H1 (cell line): ENCODE results near the gene FZD4. TPM values are rescaled to one million over a fixed set of nuclear protein-coding genes. Genes with fewer than 3 reads are reported as not detected.

ENCODE experiments used
- CTCF ChIA-PET: fragments of 300-600 bp; sonication (Branson Sonifier 250); formaldehyde crosslinking; loops from one replicate; lab custom pipeline; 2021; ENCODE audit not compliant: partially characterized antibody; lab: Charles Lee
- POLR2A ChIA-PET: fragments of 300-600 bp; sonication (Branson Sonifier 250); formaldehyde crosslinking; loops from one replicate; lab custom pipeline; 2021; ENCODE audit warnings: inconsistent platforms; ENCODE audit not compliant: partially characterized antibody; lab: Charles Lee
- DNase-seq, 2 experiments: peaks; one replicate each; pipeline versions ENCODE4 v3.0.0 to v3.0.0-alpha.2; 2010 to 2022; ENCODE audit warnings: low spot score in 2 of 2, low read depth in 1 of 2, mixed read lengths in 1 of 2
- FAIRE-seq: peaks from 2 replicates; lab custom pipeline; 2011; peaks lifted over from hg19 to GRCh38; lab: Jason Lieb, UNC
- H2AFZ ChIP-seq: 2 replicates; pipeline ENCODE4 v1.8.1; 2012; ENCODE audit warnings: low read length, inconsistent platforms
- H2AK5ac ChIP-seq: 2 replicates; pipeline ENCODE4 v1.6.1; 2013; ENCODE audit warnings: low read depth, low read length
- H2BK120ac ChIP-seq: replicated peaks from 2 replicates; pipeline ENCODE3; 2013; ENCODE audit warnings: low read depth, low read length, inconsistent platforms
- H2BK12ac ChIP-seq: 2 replicates; pipeline ENCODE4 v1.6.1; 2013; ENCODE audit warnings: low read depth, low read length
- H2BK15ac ChIP-seq: 2 replicates; pipeline ENCODE4 v1.6.1; 2013; ENCODE audit warnings: low read length
- H2BK20ac ChIP-seq: 2 replicates; pipeline ENCODE4 v1.6.1; 2013; ENCODE audit warnings: low read length
- H2BK5ac ChIP-seq: 2 replicates; pipeline ENCODE4 v1.6.1; 2013; ENCODE audit warnings: low read depth, low read length
- H3K14ac ChIP-seq: 2 replicates; pipeline ENCODE4 v1.6.1; 2013; ENCODE audit warnings: inconsistent platforms; ENCODE audit not compliant: insufficient read length
- H3K18ac ChIP-seq: 2 replicates; pipeline ENCODE4 v1.6.1; 2013; ENCODE audit warnings: low read length; ENCODE audit errors: extremely low read depth
- H3K23ac ChIP-seq: 2 replicates; pipeline ENCODE4 v1.6.1; 2013; ENCODE audit warnings: inconsistent platforms; ENCODE audit not compliant: insufficient read length
- H3K23me2 ChIP-seq: 2 replicates; pipeline ENCODE4 v1.6.1; 2013; ENCODE audit warnings: low read depth, low read length
- H3K27ac ChIP-seq: 2 replicates; pipeline ENCODE4 v1.6.1; 2011; ENCODE audit warnings: low read depth, low read length, inconsistent platforms
- H3K27me3 ChIP-seq, 4 experiments: replicated peaks in 1 of 4; 1 replicate in 1 of 4; 2 replicates in 3 of 4; pipeline versions ENCODE4 v1.6.1 to v1.8.1; 2011 to 2013; ENCODE audit warnings: low read length in 3 of 4, mild to moderate bottlenecking in 3 of 4, inconsistent platforms in 2 of 4, mixed read lengths in 2 of 4, moderate library complexity in 1 of 4; ENCODE audit not compliant: control insufficient read depth in 3 of 4, insufficient read depth in 3 of 4; ENCODE audit errors: extremely low read depth in 1 of 4
- H3K36me3 ChIP-seq, 4 experiments: 2 replicates each; pipeline versions ENCODE4 v1.6.1 to v1.8.1; 2011 to 2013; ENCODE audit warnings: mild to moderate bottlenecking in 4 of 4, low read length in 3 of 4, moderate library complexity in 2 of 4, control low read depth in 1 of 4, inconsistent platforms in 1 of 4; ENCODE audit not compliant: insufficient read depth in 4 of 4, control insufficient read depth in 2 of 4
- H3K4ac ChIP-seq: replicated peaks from 2 replicates; pipeline ENCODE3; 2013; ENCODE audit warnings: low read length, low read depth, mixed read lengths, inconsistent platforms; ENCODE audit not compliant: insufficient read length
- H3K4me1 ChIP-seq, 4 experiments: replicated peaks in 1 of 4; 1 replicate in 1 of 4; 2 replicates in 3 of 4; pipeline versions ENCODE4 v1.6.1 to v1.8.1; 2011 to 2013; ENCODE audit warnings: low read length in 3 of 4, inconsistent platforms in 2 of 4, mixed read lengths in 1 of 4; ENCODE audit not compliant: insufficient read depth in 4 of 4, control insufficient read depth in 3 of 4
- H3K4me2 ChIP-seq, 2 experiments: 2 replicates each; pipeline versions ENCODE4 v1.6.1 to v1.8.1; 2011 to 2013; ENCODE audit warnings: low read depth in 2 of 2, low read length in 2 of 2, control low read depth in 1 of 2, inconsistent platforms in 1 of 2, mild to moderate bottlenecking in 1 of 2; ENCODE audit not compliant: insufficient read depth in 1 of 2
- H3K4me3 ChIP-seq, 4 experiments: fragments of 200-600, 300-600 bp in 1 of 4; sonication (generic), shearing (Covaris generic), sonication (Bioruptor Twin) in 1 of 4; 2 replicates each; pipeline versions ENCODE4 v1.5.1 to v1.8.1; 2011 to 2016; ENCODE audit warnings: low read length in 4 of 4, low read depth in 3 of 4, control low read depth in 2 of 4, inconsistent platforms in 2 of 4, mild to moderate bottlenecking in 2 of 4, mixed read lengths in 1 of 4, moderate library complexity in 1 of 4; ENCODE audit not compliant: insufficient read depth in 2 of 4; ENCODE audit errors: extremely low read depth in 1 of 4
- H3K56ac ChIP-seq: replicated peaks from 2 replicates; pipeline ENCODE3; 2013; ENCODE audit warnings: low read depth, mild to moderate bottlenecking, mixed read lengths, low read length, inconsistent platforms; ENCODE audit not compliant: insufficient read length
- H3K79me1 ChIP-seq: 2 replicates; pipeline ENCODE4 v1.6.1; 2013; ENCODE audit warnings: low read depth, low read length, control low read depth
- H3K79me2 ChIP-seq, 2 experiments: 2 replicates each; pipeline versions ENCODE4 v1.6.1 to v1.8.1; 2012 to 2013; ENCODE audit warnings: low read length in 2 of 2, mild to moderate bottlenecking in 2 of 2, inconsistent platforms in 1 of 2; ENCODE audit not compliant: insufficient read depth in 2 of 2, control insufficient read depth in 1 of 2
- H3K9ac ChIP-seq, 4 experiments: replicated peaks in 1 of 4; 1 replicate in 1 of 4; 2 replicates in 3 of 4; pipeline versions ENCODE4 v1.6.1 to v1.8.1; 2011 to 2013; ENCODE audit warnings: low read depth in 3 of 4, low read length in 3 of 4, control low read depth in 2 of 4, mild to moderate bottlenecking in 2 of 4, moderate library complexity in 2 of 4, inconsistent platforms in 1 of 4; ENCODE audit errors: extremely low read depth in 1 of 4
- H3K9me3 ChIP-seq, 2 experiments: 2 replicates each; pipeline versions ENCODE4 v1.6.1 to v1.8.1; 2012 to 2013; ENCODE audit warnings: mild to moderate bottlenecking in 2 of 2, moderate library complexity in 2 of 2, control low read depth in 1 of 2, inconsistent platforms in 1 of 2, low read depth in 1 of 2, low read length in 1 of 2, mixed read lengths in 1 of 2; ENCODE audit not compliant: insufficient read depth in 2 of 2
- H4K20me1 ChIP-seq, 2 experiments: replicated peaks in 1 of 2; 2 replicates each; pipeline versions ENCODE3 to v1.8.1; 2011 to 2013; ENCODE audit warnings: inconsistent platforms in 2 of 2, low read length in 2 of 2, mild to moderate bottlenecking in 1 of 2; ENCODE audit not compliant: insufficient read depth in 2 of 2, control insufficient read depth in 1 of 2
- H4K5ac ChIP-seq: 2 replicates; pipeline ENCODE4 v1.6.1; 2013; ENCODE audit warnings: low read length, low read depth, mixed read lengths, inconsistent platforms; ENCODE audit not compliant: insufficient read length
- H4K8ac ChIP-seq: 2 replicates; pipeline ENCODE4 v1.8.0; 2013; ENCODE audit warnings: mild to moderate bottlenecking, moderate library complexity, low read length, inconsistent platforms; ENCODE audit not compliant: insufficient read depth; ENCODE audit errors: extremely low read depth
- H4K91ac ChIP-seq: replicated peaks from 2 replicates; pipeline ENCODE3; 2013; ENCODE audit warnings: low read length, mixed read lengths, inconsistent platforms; ENCODE audit not compliant: insufficient read length
- ASH2L ChIP-seq: fragments of 200-600, 300-600 bp; sonication (generic); IDR thresholded peaks from one replicate; pipeline ENCODE4 v1.7.1; 2017; ENCODE audit warnings: low read length
- BRCA1 ChIP-seq: IDR thresholded peaks from 2 replicates; pipeline ENCODE4 v1.6.1; 2012; ENCODE audit warnings: low read depth, low read length, improper control_type of control experiment
- CEBPB ChIP-seq: IDR thresholded peaks from 2 replicates; pipeline ENCODE4 v1.6.1; 2012; ENCODE audit warnings: low read depth, low read length
- CHD1 ChIP-seq: IDR thresholded peaks from 2 replicates; pipeline ENCODE4 v1.6.1; 2012; ENCODE audit warnings: low read depth, low read length, improper control_type of control experiment
- EGR1 ChIP-seq: IDR thresholded peaks from 2 replicates; pipeline ENCODE4 v1.6.1; 2011; ENCODE audit warnings: low read depth, low read length, borderline replicate concordance
- EP300 ChIP-seq, 2 experiments: IDR thresholded peaks; 1 replicate in 1 of 2; 2 replicates in 1 of 2; pipeline ENCODE4 v1.6.1; 2011 to 2012; ENCODE audit warnings: low read depth in 2 of 2, low read length in 2 of 2, mild to moderate bottlenecking in 2 of 2, borderline replicate concordance in 1 of 2, inconsistent platforms in 1 of 2, moderate library complexity in 1 of 2
- HDAC2 ChIP-seq, 2 experiments: fragments of 300-600 bp in 1 of 2; sonication (generic) in 1 of 2; IDR thresholded peaks; 2 replicates each; pipeline ENCODE4 v1.6.1; 2011 to 2012; ENCODE audit warnings: low read depth in 2 of 2, low read length in 2 of 2, mild to moderate bottlenecking in 2 of 2, moderate library complexity in 2 of 2, borderline replicate concordance in 1 of 2, inconsistent platforms in 1 of 2
- KDM4A ChIP-seq: IDR thresholded peaks from one replicate; pipeline ENCODE4 v1.7.1; 2012; ENCODE audit warnings: low read depth, mild to moderate bottlenecking, moderate library complexity, low read length, inconsistent platforms; ENCODE audit not compliant: severe bottlenecking
- NANOG ChIP-seq: IDR thresholded peaks from 2 replicates; pipeline ENCODE4 v1.6.1; 2011; ENCODE audit warnings: low read length, low read depth, mild to moderate bottlenecking, inconsistent platforms; ENCODE audit not compliant: insufficient read depth, poor library complexity, severe bottlenecking
- POLR2AphosphoS5 ChIP-seq: IDR thresholded peaks from 2 replicates; pipeline ENCODE4 v1.6.1; 2011; ENCODE audit warnings: low read depth, low read length
- SIN3A ChIP-seq, 2 experiments: IDR thresholded peaks in 1 of 2; conservative IDR thresholded peaks in 1 of 2; 2 replicates each; pipeline ENCODE4 v1.6.1; 2011 to 2012; ENCODE audit warnings: low read length in 2 of 2, improper control_type of control experiment in 1 of 2, low read depth in 1 of 2, mild to moderate bottlenecking in 1 of 2
- TAF7 ChIP-seq: optimal IDR thresholded peaks from 2 replicates; pipeline ENCODE3; 2011; ENCODE audit warnings: low read depth, mild to moderate bottlenecking, inconsistent platforms, low read length, moderate library complexity, borderline replicate concordance
- YY1 ChIP-seq: IDR thresholded peaks from 2 replicates; pipeline ENCODE4 v1.6.1; 2011; ENCODE audit warnings: low read depth, mild to moderate bottlenecking, low read length
- WGBS, 2 experiments: shearing (Covaris generic) in 1 of 2; methylation state at CpG; one replicate each; pipeline versions ENCODE4 v1.1.6 to v1.1.7; 2013 to 2015; ENCODE audit warnings: low lambda C conversion rate in 2 of 2, mixed read lengths in 2 of 2, inconsistent platforms in 1 of 2, low coverage in 1 of 2, missing lambda C conversion rate in 1 of 2; ENCODE audit not compliant: insufficient replicate concordance in 2 of 2, insufficient coverage in 1 of 2, insufficient read length in 1 of 2; ENCODE audit errors: extremely low coverage in 1 of 2, missing lambda C conversion rate in 1 of 2; 5-methylcytosine and 5-hydroxymethylcytosine counted together
- polyA plus RNA-seq, 7 experiments: library from polyadenylated mRNA; depleted of rRNA in 3 of 7; stranded (reverse) in 5 of 7; unstranded in 2 of 7; fragments of >200 nt in 5 of 7; fragments of 200-250 nt in 2 of 7; gene quantifications; 1 replicate in 5 of 7; 2 replicates in 1 of 7; 4 replicates in 1 of 7; pipeline versions ENCODE4 v1.2.1 to v1.2.3, GENCODE V29; 2011 to 2013; ENCODE audit warnings: missing spikeins in 2 of 7, mixed read lengths in 2 of 7
- total RNA-seq: library from RNA; stranded (reverse); fragmentation: NEBNext Ultra II Directional; extraction: Animal tissue kit (Norgen Biotek cat#: 25700); gene quantifications from 2 replicates; pipeline ENCODE4 v1.2.1, GENCODE V29; 2021
- TF ChIP-seq, protein P1 (sequence below): IDR thresholded peaks from 2 replicates; pipeline ENCODE4 v1.6.1; 2012; ENCODE audit warnings: inconsistent platforms

The FZD4 gene
- total and polyA plus RNA-seq, 2 of the 8 experiments (the other 6 are each of a cell fraction or from before 2014, with no cell fraction given), result 3.1 to 7.1 TPM

DNA sequence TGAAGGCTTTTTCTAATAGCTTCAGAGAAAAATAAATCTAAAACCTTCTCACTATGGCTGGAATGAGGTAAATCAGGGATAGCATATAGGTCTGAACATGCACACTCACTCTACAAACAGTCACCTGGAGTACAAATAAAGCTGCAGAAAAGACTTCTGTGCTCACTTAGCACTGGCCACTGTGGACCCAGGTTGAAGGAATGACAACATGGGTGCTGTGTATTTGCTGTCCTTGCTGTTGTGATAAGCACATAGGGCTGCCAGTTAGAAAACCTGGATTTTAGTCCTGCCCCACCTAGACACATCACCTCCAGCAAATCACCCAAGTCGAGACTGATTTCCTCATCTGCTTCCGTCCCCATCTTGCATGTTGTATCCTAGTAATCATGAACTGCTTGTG is 51.2 kb downstream of the FZD4 start:
- Histone ChIP-seq H4K91ac (no peak overlapping the region), H3K79me2 (no peaks in the 10 kb centered on the region), H3K23me2 (no peaks in the 10 kb centered on the region), H3K23ac (no peak overlapping the region), H3K4me2 (no peak overlapping the region), H2BK120ac (no peak overlapping the region), H3K4ac (no peak overlapping the region), H4K20me1 (no peaks in the 10 kb centered on the region), H3K27me3 (no peaks in the 10 kb centered on the region), H3K79me1 (no peaks in the 10 kb centered on the region; the same call in 1 of the 2 replicates), H3K9ac (no peak overlapping the region), H2AFZ (no peak overlapping the region), H3K36me3 (no peaks in the 10 kb centered on the region), H3K18ac (no peak overlapping the region), H3K9me3 (no peaks in the 10 kb centered on the region), H3K4me1 (no peaks in the 10 kb centered on the region), H4K8ac (no peak overlapping the region), H2BK15ac (no peak overlapping the region), H3K27ac (no peak overlapping the region), H3K14ac (no peak overlapping the region), H2BK5ac (no peak overlapping the region), H2BK12ac (no peak overlapping the region), H3K4me3 (no peak overlapping the region), H2BK20ac (no peak overlapping the region), H2AK5ac (no peak overlapping the region), H4K5ac (no peak overlapping the region), H3K56ac (no peak overlapping the region)
- DNase-seq, result no peak
- 88% methylated on average over 2 of the region's 2 CpGs; no CpG with 5 or more reads in 1 of the 2 experiments for WGBS, 2 experiments
- POLR2A ChIA-PET, result no interaction called here
- CTCF ChIA-PET, result interaction anchor here (0.7 to 1.7 kb wide), 3 partner anchors 10 to 36 kb away, joined by 3 to 6 read pairs (median 3); no protein-coding TSS in a partner anchor
- FAIRE-seq, result no peak
- TF ChIP-seq KDM4A (no peak), HDAC2 (IDR thresholded peaks at IDR 0.05; ENCODE audit: borderline replicate concordance in 1 of 2, low read depth in 2 of 2, low read length in 2 of 2) (no peak), EGR1 (no peak), ASH2L (no peak), BRCA1 (no peak), POLR2AphosphoS5 (no peak), NANOG (no peak), TAF7 (no peak), CHD1 (no peak), CEBPB (no peak), EP300 (IDR thresholded peaks at IDR 0.05; ENCODE audit: borderline replicate concordance in 1 of 2, low read depth in 2 of 2, low read length in 2 of 2) (no peak), YY1 (no peak), SIN3A (conservative IDR thresholded peaks at IDR 0.05 in 1 of 2, IDR thresholded peaks at IDR 0.05 in 1 of 2; ENCODE audit: low read depth in 1 of 2, low read length in 2 of 2) (no peak)
- TF ChIP-seq, protein P1, sequence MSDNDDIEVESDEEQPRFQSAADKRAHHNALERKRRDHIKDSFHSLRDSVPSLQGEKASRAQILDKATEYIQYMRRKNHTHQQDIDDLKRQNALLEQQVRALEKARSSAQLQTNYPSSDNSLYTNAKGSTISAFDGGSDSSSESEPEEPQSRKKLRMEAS, result no peak
